ENCODE measurements around the gene CCR4. TPM values are rescaled to one million over a fixed set of nuclear protein-coding genes. Genes with fewer than 3 reads are reported as not detected.
"Not testable (repeated sequence)": the region's sequence is repeated elsewhere in the genome, so short reads cannot be mapped to it uniquely, and the experiment has no call there.

CCR4 gene
- total RNA-seq, 1 donor from 2014 or later = not detected

DNA sequence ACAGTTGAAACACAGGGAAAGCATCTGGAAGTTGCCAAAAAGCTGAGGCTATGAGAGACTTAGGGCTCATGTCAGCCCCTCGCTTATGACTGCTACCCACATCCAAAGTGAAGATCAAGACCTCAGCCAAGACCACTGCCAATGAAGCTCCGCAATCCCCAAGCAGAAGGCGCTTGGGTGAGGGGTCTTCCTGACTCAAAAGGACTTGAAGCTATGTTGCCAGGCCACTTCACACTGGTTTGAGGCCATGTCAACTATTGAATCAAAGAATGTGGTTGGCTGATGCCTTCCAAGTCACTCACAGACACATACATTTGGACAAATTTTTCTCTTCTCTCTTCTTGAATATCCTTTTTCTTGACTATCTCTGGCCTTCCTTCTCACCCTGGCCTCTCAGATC, 928 bp upstream of the CCR4 start:
- DNase-seq (ENCODE audit: low read depth) = no peak

GRCh38 chr3:32952369-32953077, 1.1 kb downstream of the CCR4 start:
- DNase-seq (ENCODE audit: low read depth) = no peak

- no peak for DNase-seq (ENCODE audit: low read depth)
These were observed 3.1 kb downstream of the CCR4 start for GRCh38 chr3:32954506-32954905.

GRCh38 chr3:32956750-32957570, 5.5 kb downstream of the CCR4 start:
- no peak for DNase-seq (ENCODE audit: low read depth)

GRCh38 chr3:32958509-32958908, 7.1 kb downstream of the CCR4 start:
- no peak for DNase-seq (ENCODE audit: low read depth)

GRCh38 chr3:32959371-32959770, 7.9 kb downstream of the CCR4 start:
- DNase-seq (ENCODE audit: low read depth) = peak; percentile 30

DNA sequence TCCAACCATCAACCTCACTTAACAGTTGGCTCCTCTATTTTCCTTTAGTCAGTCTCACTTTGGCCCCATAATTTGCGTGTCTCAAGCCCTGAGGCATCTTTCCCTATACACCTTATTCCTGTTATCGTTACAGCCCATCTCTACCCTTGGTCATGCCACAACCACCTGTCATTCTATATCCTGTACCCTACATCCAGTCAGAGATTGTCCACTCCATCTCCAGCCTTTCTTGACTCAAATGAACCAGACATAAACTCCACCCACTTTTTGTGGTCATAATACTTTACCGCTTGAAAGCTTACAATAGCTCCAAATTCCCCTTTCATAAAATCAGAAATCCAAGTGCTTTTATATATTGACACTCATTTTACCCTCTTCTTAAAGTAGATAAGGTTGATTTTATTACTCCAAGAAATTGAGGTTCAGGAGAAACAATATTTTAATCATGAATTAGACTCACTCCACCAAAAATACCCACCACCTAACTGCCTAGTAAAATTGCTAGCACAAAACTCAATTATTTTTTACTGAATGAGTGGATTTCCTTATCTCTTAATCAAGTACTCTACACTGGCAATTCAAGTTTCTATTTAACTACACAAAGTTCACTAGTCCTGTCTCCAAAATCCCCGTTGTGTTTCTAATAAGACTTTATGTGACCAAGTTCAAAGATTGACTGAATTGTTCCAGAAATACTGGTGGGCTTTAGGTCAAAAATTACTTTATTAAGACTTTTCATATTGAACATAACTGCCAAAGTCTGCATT, 9.1 kb downstream of the CCR4 start:
- no peak for DNase-seq (ENCODE audit: low read depth)

GRCh38 chr3:32961189-32961715, 9.8 kb downstream of the CCR4 start:
- DNase-seq (ENCODE audit: low read depth) = no peak

DNA sequence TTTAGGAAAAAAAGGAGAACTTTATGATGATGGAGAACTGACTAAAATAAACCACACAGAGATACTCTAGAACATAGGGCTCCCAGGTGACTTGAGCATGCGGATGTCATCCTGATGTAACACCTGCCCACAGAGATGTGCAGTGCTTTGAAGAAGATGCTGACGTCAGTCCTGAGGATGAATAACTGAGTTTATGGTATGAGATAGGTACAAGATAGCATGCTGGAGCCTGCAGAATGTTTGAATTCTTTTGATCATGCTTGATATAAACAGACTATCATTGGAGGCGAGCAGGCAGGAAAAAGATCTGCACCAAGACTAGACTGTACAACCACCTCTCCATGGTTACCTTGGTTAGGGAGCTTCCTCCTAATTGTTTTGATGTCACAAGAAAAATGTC, 12.4 kb downstream of the CCR4 start:
- DNase-seq (ENCODE audit: low read depth) = no peak

DNA sequence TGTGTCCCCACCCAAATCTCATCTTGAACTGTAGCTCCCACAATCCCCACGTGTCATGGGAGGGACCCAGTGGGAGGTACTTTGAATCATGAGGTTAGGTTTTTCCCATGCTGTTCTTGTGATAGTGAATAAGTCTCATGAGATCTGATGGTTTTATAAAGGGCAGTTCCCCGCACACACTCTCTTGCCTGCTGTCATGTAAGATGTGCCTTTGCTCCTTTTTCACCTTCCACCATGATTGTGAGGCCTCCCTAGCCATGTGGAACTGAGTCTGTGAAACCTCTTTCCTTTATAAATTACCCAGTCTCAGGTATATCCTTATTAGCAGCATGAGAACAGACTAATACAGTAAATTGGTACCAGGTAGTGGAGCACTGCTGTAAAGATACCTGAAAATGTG, 13.3 kb downstream of the CCR4 start:
- not testable (repeated sequence) for DNase-seq (ENCODE audit: low read depth)

GRCh38 chr3:32965617-32966213, 14.3 kb downstream of the CCR4 start:
- DNase-seq (ENCODE audit: low read depth) = not testable (repeated sequence)

GRCh38 chr3:32966627-32967026, 15.2 kb downstream of the CCR4 start:
- DNase-seq (ENCODE audit: low read depth) = not testable (repeated sequence)

DNA sequence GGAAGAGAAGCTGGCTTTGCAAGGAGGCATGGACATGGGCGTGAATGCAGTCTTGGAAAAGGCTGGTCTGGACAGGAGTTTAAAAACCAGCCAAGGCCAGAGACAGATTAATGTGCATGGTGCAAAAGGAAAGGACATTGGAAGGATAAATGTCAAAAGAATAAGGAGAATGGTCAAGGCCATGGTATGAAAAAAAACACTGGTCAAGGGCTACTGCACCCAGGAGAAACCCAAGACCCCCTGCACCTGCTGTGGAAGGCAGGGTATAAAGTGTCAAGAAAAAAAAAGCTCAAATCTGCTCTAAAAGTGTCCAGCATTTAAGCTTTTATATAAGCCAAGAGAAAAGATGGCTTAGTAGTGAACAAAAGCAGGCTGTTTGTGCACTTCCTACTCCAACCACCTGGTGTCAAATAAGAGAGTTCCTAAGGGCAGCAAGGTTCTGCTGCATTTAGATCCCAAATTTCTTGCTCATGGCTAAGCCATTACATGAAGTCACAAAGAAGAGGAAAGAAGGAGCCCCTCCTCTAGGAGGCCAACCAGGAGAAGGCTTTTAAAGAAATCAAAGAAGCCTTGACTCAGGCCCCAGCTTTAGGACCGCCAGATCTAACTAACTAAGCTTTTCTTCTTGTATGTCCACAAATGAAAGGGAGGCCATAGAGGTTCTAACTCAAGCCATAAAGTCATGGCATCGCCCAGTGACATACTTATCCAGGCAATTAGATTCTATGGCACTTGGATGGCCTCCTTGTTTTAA, 16.9 kb downstream of the CCR4 start:
- no peak for DNase-seq (ENCODE audit: low read depth)

DNA sequence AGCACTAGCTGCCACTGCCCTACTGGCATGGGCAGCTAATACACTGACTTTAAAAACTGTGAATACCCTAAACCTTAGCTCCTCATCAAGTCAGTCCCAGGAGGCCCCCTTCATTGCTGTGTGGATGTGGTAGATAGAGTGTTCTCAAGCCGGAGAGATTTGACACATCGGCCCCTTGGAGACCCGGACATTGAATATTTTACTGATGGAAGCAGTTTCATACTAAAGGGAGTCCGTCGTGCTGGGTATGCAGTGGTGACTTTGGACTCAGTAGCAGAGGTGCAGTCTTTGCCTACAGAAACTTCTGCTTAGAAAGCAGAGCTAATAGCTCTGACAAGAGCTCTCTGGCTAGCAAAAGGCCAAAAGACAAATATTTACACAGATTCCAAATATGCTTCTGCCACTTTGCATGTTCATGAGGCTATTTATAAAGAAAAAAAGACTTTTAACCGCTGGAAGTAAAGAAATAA, 17.5 kb downstream of the CCR4 start:
- DNase-seq (ENCODE audit: low read depth) = no peak

GRCh38 chr3:32969656-32970055, 18.2 kb downstream of the CCR4 start:
- DNase-seq (ENCODE audit: low read depth) = no peak

DNA sequence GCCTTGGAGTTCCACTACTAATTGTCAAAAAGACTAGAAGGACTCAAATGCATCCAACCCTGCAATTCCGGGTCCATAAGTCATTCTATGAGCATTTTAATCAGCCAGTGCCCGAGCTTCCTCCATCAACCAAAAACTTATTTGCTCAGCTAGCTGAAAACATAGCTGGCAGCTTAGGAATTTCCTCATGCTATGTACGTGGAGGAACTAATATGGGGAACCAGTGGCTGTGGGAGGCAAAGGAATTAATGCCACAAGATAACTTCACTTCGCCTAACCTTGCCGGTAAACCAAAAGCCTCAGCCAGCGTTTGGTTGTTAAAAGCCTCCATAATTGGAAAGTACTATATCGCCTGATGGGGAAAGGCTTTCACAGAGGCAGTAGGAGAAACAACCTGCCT, 19.8 kb downstream of the CCR4 start:
- not testable (repeated sequence) for DNase-seq (ENCODE audit: low read depth)

DNA sequence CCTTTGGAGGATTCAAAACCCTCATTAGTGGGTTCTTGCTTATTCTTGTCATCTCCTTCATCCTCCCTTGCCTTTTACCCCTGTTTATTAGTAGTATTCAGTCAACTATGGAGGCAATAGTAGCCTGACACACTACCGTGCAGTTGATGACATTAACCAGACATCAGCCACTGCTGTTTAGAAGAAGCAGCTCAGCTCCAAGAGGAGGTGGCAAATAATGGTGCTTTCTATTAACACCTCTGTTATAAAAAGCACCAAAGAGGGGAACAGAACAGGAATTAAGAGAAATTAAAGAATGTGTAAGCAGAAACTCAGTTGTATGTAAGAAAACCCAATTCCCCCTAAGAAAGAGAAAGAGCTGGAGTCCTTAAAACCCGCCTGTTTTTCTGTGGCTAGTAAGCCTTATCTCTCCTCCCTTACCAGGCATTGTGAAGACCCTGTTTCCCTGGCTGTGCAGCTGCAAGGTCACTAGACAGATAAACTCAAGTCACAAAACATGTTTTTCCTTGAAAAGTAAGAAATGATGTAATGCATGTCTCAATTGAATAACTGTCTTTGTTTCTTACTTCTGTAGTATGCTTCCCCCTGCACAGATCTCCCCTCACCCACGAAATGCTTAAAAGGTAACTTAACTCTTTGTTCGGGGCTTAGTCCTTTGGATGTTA, 21.2 kb downstream of the CCR4 start:
- no peak for DNase-seq (ENCODE audit: low read depth)

- no peak for DNase-seq (ENCODE audit: low read depth)
These were observed 22.5 kb downstream of the CCR4 start for GRCh38 chr3:32973982-32974381.

GRCh38 chr3:32975891-32976595, 24.6 kb downstream of the CCR4 start:
- DNase-seq (ENCODE audit: low read depth) = no peak
